HepG2 (cell line): ENCODE results near the gene GSTM4. TPM values are rescaled to one million over a fixed set of nuclear protein-coding genes. Genes with fewer than 3 reads are reported as not detected.

ENCODE experiments used
- JUN ChIP-seq: sonication (generic); formaldehyde crosslinking; IDR thresholded peaks from 2 replicates; pipeline ENCODE4 v1.4.0; 2020; ENCODE audit warnings: mild to moderate bottlenecking, missing genetic modification reagents
- MED13 ChIP-seq: sonication (generic); formaldehyde crosslinking; IDR thresholded peaks from 2 replicates; pipeline ENCODE4 v1.5.0; 2020; ENCODE audit warnings: missing genetic modification reagents
- USF2 ChIP-seq, 2 experiments: sonication (generic) in 1 of 2; formaldehyde crosslinking in 1 of 2; IDR thresholded peaks; 2 replicates each; pipeline versions ENCODE4 v1.5.1 to v1.6.1; 2011 to 2020; ENCODE audit warnings: borderline replicate concordance in 1 of 2, low read depth in 1 of 2, low read length in 1 of 2, mild to moderate bottlenecking in 1 of 2, missing genetic modification reagents in 1 of 2, moderate library complexity in 1 of 2
- ZBTB1 ChIP-seq: sonication (generic); formaldehyde crosslinking; IDR thresholded peaks from 2 replicates; pipeline ENCODE4 v1.4.0; 2020; ENCODE audit warnings: missing genetic modification reagents, borderline replicate concordance
- ZBTB14 ChIP-seq: sonication (generic); formaldehyde crosslinking; IDR thresholded peaks from 2 replicates; pipeline ENCODE4 v1.4.0; 2020; ENCODE audit warnings: missing genetic modification reagents
- ZEB1 ChIP-seq: IDR thresholded peaks from 2 replicates; pipeline ENCODE4 v1.6.1; 2012; ENCODE audit warnings: mild to moderate bottlenecking, low read depth, inconsistent platforms; ENCODE audit not compliant: insufficient replicate concordance
- ZNF230 ChIP-seq: sonication (generic); formaldehyde crosslinking; IDR thresholded peaks from 2 replicates; pipeline ENCODE4 v1.4.0; 2020; ENCODE audit warnings: mild to moderate bottlenecking, missing genetic modification reagents
- ZNF331 ChIP-seq: sonication (generic); formaldehyde crosslinking; IDR thresholded peaks from 2 replicates; pipeline ENCODE4 v1.4.0; 2020; ENCODE audit warnings: missing genetic modification reagents
- ZNF468 ChIP-seq: sonication (generic); formaldehyde crosslinking; IDR thresholded peaks from 2 replicates; pipeline ENCODE4 v1.8.0; 2022; ENCODE audit warnings: mild to moderate bottlenecking, moderate library complexity, missing genetic modification reagents
- ZXDC ChIP-seq: sonication (generic); formaldehyde crosslinking; IDR thresholded peaks from 2 replicates; pipeline ENCODE4 v1.5.0; 2020; ENCODE audit warnings: mild to moderate bottlenecking, missing genetic modification reagents
- polyA plus RNA-seq, 8 experiments: library from polyadenylated mRNA; depleted of rRNA in 3 of 8; stranded (reverse) in 7 of 8; unstranded in 1 of 8; fragments of >200 nt; fragmentation: Illumina TruSeq in 4 of 8; extraction: Trizol in 4 of 8; gene quantifications; 2 replicates each; pipeline versions ENCODE4 v1.2.1 to v1.2.3, GENCODE V29; 2011 to 2016; ENCODE audit warnings: low read depth in 4 of 8, missing spikeins in 1 of 8, mixed read lengths in 1 of 8; ENCODE audit not compliant: insufficient read depth in 1 of 8
- total RNA-seq, 5 experiments: library from RNA; depleted of rRNA; stranded (reverse); fragments of >200 nt; fragmentation: Illumina TruSeq; extraction: Trizol; gene quantifications; 2 replicates each; pipeline ENCODE4 v1.2.3, GENCODE V29; 2016; ENCODE audit warnings: low read depth in 1 of 5
- TF ChIP-seq, protein P1 (sequence below): sonication (generic); formaldehyde crosslinking; IDR thresholded peaks from 2 replicates; pipeline ENCODE4 v1.5.1; 2020; ENCODE audit warnings: mild to moderate bottlenecking, missing genetic modification reagents, borderline replicate concordance
- TF ChIP-seq, protein P2 (sequence below): sonication (generic); formaldehyde crosslinking; IDR thresholded peaks from 2 replicates; pipeline ENCODE4 v1.8.1; 2023; ENCODE audit warnings: mild to moderate bottlenecking, moderate library complexity, missing genetic modification reagents

The GSTM4 gene
- total and polyA plus RNA-seq, 2 of the 13 experiments (the other 11 are each of a cell fraction or from before 2014, with no cell fraction given): 25.3 to 40.8 TPM

GRCh38 chr1:109655615-109656519 lies at the start of gene GSTM4 (continued):
- TF ChIP-seq USF2 (IDR thresholded peaks at IDR 0.05; ENCODE audit: low read depth, low read length) (no peak), USF2 (CRISPR knock-in tag; IDR thresholded peaks at IDR 0.05; ENCODE audit: borderline replicate concordance) (no peak; the same call in 1 of the 2 replicates), MED13 (CRISPR knock-in tag) (no peak), ZEB1 (no peak), ZNF230 (CRISPR knock-in tag) (peak; percentile 92; the same call in 1 of the 2 replicates), JUN (CRISPR knock-in tag) (peak; percentile 36; the same call in 1 of the 2 replicates), ZNF331 (CRISPR knock-in tag) (0 out of 2 replicates have a peak, but pooled peaks have one; percentile 24), ZNF468 (CRISPR knock-in tag) (no peak), ZBTB1 (CRISPR knock-in tag) (no peak), ZBTB14 (CRISPR knock-in tag) (no peak), ZXDC (CRISPR knock-in tag) (peak; percentile 23; the same call in 1 of the 2 replicates)
- TF ChIP-seq, protein P1, sequence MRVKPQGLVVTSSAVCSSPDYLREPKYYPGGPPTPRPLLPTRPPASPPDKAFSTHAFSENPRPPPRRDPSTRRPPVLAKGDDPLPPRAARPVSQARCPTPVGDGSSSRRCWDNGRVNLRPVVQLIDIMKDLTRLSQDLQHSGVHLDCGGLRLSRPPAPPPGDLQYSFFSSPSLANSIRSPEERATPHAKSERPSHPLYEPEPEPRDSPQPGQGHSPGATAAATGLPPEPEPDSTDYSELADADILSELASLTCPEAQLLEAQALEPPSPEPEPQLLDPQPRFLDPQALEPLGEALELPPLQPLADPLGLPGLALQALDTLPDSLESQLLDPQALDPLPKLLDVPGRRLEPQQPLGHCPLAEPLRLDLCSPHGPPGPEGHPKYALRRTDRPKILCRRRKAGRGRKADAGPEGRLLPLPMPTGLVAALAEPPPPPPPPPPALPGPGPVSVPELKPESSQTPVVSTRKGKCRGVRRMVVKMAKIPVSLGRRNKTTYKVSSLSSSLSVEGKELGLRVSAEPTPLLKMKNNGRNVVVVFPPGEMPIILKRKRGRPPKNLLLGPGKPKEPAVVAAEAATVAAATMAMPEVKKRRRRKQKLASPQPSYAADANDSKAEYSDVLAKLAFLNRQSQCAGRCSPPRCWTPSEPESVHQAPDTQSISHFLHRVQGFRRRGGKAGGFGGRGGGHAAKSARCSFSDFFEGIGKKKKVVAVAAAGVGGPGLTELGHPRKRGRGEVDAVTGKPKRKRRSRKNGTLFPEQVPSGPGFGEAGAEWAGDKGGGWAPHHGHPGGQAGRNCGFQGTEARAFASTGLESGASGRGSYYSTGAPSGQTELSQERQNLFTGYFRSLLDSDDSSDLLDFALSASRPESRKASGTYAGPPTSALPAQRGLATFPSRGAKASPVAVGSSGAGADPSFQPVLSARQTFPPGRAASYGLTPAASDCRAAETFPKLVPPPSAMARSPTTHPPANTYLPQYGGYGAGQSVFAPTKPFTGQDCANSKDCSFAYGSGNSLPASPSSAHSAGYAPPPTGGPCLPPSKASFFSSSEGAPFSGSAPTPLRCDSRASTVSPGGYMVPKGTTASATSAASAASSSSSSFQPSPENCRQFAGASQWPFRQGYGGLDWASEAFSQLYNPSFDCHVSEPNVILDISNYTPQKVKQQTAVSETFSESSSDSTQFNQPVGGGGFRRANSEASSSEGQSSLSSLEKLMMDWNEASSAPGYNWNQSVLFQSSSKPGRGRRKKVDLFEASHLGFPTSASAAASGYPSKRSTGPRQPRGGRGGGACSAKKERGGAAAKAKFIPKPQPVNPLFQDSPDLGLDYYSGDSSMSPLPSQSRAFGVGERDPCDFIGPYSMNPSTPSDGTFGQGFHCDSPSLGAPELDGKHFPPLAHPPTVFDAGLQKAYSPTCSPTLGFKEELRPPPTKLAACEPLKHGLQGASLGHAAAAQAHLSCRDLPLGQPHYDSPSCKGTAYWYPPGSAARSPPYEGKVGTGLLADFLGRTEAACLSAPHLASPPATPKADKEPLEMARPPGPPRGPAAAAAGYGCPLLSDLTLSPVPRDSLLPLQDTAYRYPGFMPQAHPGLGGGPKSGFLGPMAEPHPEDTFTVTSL (CRISPR knock-in tag): peak; percentile 42; the same call in 1 of the 2 replicates
- TF ChIP-seq, protein P2, sequence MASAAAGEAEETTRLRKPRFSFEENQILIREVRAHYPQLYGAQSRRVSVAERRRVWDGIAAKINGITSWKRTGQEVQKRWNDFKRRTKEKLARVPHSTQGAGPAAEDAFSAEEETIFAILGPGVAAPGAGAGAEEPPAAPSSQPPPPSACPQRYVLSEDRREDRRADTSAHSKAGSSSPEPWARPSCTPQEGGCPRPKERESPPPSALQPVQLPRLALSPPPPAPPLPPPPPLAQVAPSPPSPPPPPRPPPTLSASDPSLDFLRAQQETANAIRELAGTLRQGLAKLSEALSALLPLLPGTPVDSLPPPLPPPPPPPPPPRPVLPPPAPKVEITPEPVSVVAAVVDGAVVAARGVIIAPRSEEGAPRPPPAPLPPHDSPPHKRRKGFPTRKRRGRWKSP (CRISPR knock-in tag): no peak
